Measurements from ENCODE around the gene TMF1.

The TMF1 gene, protein sequence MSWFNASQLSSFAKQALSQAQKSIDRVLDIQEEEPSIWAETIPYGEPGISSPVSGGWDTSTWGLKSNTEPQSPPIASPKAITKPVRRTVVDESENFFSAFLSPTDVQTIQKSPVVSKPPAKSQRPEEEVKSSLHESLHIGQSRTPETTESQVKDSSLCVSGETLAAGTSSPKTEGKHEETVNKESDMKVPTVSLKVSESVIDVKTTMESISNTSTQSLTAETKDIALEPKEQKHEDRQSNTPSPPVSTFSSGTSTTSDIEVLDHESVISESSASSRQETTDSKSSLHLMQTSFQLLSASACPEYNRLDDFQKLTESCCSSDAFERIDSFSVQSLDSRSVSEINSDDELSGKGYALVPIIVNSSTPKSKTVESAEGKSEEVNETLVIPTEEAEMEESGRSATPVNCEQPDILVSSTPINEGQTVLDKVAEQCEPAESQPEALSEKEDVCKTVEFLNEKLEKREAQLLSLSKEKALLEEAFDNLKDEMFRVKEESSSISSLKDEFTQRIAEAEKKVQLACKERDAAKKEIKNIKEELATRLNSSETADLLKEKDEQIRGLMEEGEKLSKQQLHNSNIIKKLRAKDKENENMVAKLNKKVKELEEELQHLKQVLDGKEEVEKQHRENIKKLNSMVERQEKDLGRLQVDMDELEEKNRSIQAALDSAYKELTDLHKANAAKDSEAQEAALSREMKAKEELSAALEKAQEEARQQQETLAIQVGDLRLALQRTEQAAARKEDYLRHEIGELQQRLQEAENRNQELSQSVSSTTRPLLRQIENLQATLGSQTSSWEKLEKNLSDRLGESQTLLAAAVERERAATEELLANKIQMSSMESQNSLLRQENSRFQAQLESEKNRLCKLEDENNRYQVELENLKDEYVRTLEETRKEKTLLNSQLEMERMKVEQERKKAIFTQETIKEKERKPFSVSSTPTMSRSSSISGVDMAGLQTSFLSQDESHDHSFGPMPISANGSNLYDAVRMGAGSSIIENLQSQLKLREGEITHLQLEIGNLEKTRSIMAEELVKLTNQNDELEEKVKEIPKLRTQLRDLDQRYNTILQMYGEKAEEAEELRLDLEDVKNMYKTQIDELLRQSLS

DNA sequence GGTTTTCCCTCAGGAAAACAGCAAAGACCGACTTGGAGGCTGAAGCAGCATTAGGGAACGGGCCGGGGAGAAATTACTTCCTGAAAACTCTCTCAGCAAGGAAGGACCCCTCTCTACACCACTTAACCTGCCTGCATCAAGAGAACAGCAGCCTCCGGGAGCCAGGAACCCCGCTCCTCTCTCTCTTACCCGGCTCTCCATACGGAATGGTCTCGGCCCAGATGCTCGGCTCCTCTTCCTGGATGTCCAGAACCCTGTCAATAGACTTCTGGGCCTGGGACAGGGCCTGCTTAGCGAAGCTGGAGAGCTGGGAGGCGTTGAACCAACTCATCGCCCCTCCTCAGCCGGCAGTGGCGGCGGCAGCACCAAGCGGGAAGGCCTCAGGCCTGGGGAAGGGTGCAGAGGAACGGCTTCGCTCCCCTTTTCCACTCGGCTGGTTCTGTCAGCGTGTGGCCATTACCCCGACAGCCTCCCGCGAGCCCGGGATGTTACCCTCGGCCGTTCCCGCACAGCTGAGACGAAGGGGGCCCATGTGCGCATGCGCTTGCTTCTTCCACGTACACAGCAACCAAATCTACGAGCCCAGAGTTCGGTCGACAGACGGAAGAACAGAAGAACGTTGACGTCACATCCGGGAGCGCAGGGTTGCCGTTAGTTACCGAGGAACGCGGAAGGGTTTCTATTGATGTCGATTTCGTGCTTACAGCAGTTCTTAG lies at the start of gene TMF1:
Gene TMF1 (minus strand): TSS at position 578 of the 716 bp plus-strand sequence. CDS start 247 bp downstream, at position 331.
- peak; percentile 96 for DNase-seq (ENCODE audit: low spot score)

DNA sequence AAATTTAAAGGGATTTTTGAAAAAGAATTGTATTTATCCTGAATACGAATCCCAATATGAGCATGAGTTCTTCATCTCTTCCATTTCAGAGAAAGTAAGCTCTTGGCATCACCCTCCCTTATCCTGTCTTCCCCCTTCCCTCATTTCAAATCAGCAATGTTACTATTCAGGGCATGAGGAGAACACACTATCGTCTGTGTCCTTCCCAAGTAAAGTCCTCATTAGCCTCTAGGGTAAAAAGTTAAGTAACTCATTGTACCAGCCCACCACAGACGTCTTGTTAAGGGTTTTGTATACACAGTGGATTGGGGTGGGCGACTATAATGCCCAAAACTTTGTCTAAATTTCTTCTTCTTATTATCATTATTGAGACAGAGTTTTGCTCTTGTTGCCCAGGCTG lies 47.4 kb upstream of the TMF1 start:
- no peak for DNase-seq (ENCODE audit: low spot score)

DNA sequence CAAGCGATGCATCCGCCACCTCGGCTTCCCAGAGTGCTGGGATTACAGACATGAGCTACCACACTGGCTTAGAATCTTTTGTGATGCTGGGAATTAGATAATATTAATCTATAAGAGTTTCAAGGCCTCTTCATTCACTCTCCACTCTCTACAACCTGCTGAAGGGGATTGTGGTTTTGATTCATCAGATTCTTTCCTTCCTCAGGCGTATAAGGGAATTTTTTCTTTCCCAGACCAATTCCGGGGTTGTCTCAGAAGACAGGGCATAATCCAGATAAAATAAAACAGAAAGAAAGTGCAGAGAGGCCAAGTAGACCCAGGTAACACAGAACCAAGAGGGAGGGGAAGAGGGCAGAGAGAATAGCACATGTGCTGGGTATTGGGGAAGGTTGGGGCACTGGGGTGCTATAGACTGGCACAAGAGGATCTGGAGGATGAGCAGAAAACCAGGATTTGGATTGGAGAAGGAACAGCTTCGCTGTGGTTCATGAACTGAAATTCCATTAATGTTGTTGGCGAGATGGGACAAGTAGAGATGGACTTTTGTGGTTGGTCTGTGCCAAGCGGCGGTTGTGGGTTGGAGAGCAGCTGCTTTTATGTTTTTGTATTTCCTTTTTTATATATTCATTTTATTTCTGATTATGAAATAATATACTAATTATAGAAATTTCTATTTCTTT lies 45.4 kb upstream of the TMF1 start:
- no peak for DNase-seq (ENCODE audit: low spot score)

DNA sequence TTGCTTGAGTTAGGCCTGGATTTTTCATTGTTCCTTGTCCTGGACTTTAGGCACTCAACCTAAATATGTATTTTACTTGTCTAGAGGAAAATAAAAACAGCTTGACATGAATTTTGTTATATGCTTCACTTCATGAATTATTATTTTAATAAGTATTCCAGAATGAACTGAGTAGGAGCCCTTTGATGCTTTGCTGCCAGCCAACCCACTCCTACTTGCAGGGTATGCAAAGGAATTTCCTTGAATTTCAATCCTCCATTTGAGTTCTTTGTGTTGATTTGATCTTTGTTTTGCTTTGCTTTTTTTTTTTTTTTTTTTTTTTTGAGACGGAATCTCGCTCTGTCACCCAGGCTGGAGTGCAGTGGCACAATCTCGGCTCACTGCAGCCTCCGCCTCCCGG lies 44.2 kb upstream of the TMF1 start:
- DNase-seq (ENCODE audit: low spot score): no peak

DNA sequence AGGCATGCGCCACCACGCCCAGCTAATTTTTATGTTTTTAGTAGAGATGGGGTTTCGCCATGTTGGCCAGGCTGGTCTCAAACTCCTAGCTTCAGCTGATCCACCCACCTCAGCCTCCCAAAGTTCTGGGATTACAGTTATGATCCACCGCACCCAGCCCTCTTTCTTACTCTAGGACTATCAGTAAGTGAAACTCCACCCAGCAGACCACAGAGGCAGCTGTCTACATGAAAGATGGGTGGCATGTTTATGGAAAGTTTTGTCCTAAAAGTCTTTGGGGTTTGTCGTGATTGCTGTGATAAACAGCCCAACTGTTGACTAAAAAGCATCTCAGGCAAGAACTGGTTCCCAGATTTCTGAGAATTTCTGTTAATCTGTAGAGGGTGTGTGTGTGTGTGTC lies 43.5 kb upstream of the TMF1 start:
- no peak for DNase-seq (ENCODE audit: low spot score)

DNA sequence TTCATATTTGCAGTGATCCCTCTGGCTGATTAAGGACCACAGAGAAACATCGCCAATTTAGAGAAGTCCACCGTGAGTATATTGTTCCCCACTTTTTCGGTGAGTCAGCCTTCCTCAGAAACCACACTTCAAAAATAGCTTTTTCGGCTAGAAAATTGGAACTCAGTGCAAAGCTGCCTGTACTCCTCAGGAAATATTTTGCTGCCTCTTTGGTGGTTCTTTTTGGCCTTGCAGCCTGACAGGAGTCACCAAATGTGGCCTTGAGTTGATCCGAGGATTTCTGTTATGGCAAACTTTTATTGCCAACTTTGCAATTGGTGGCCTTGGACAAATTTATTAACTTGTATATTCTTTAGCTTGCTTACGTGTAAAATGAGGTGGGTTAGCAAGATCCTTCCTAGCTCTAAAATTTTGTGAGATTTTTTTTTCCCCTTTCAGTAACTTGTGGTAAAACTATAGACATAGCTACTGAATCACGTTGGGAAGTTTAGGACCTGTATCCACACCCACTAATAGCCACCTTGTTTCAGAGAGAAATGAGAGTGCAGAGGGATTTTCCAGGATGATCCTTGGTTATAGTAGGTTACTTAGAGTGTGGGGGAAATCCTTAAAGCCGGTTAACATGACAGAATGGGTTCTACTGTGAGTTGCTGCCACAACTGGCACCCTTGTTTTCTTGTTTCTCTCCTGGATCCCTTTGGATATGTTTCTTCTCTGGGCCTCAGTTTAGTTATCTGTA lies 42.5 kb upstream of the TMF1 start:
- DNase-seq (ENCODE audit: low spot score): peak; percentile 27

DNA sequence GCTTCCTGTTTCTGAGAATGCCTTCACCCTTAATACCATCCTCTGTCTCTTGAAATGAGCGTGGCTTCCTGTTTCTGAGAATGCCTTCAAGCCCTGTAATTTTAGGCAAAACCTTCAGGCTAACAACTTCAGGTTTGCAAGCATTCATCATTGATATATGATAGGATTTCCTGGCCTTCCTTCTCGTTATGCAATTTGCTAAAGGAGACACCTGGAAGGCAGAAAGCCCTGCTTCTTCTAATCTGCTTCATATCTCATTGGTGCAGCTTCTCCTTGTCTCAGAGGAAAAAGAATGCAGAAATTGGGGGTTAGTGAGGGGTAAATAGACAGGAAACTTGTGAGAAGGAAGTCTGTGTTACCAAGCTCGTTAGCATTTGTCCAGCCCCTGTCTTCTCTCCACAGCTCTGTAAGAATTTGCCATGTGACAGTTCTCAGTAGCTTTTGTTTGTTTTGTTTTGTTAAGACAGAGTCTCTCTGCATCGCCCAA lies 39.9 kb upstream of the TMF1 start:
- DNase-seq (ENCODE audit: low spot score): no peak

DNA sequence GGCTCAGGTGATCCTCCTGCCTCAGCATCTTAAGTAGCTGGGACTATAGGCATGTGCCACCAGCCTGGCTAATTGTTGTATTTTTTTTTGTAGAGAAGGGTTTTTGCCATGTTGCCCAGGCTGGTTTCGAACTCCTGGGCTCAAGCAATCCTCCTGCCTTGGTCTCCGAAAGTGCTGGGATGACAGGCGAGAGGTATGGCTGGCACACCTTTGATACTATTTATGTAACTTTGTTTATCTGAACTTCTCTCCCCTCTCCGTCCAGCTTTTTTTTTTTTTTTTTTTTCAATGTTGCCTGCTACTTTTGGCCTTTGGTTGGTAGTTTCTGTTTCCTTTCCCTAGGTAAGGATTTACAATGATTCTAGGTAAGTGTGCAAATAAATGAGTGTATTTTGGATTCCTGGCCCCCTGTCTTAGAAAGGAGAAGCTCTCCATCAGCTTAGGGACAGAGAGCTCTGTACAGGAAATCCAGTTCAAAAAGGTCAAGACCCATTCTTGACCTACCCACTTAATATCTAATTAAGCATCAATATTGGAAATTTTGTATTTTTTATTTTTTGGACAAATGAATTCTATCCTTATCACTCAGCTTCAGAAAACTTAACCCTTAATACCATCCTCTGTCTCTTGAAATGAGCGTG lies 39.4 kb upstream of the TMF1 start:
- DNase-seq (ENCODE audit: low spot score): no peak

DNA sequence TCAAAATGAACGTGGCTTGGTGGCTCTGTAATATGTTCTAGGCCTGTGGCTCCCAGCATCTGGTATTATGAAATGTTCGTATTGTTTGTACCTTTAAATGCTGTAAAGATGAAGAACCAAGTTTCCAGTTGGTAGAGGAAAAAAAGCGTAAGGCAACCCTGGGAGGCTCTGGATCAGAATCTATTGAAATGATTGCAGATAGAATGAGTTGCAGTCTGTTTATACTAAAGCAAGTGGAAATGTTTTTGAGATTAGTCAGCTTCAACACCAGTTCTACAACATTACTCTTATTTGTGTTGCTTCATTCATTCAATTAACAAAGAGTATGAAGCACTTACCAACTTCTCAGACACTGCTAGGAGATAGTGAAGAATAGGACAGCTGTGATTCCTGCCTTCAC lies 37.9 kb upstream of the TMF1 start:
- peak; percentile 47 for DNase-seq (ENCODE audit: low spot score)

DNA sequence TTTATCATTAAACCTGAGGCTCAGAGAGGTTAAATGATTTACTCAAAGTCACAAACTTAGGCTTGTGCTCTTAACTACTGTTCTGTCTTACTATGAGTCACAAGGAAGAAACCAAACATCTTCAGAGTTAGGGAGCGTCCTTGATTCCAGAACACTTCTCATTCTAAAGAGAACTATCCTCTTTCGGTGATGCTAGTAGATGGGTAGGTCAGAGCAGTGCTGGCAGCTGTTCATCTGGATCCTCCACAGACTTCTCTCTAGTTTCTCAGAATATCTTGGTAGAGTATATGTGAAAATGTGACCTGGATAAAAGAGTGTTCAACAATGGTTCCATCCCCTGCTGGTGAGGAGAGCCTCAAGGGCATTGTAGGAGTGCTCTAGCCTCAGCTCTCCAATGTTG lies 35.9 kb upstream of the TMF1 start:
- DNase-seq (ENCODE audit: low spot score): no peak

DNA sequence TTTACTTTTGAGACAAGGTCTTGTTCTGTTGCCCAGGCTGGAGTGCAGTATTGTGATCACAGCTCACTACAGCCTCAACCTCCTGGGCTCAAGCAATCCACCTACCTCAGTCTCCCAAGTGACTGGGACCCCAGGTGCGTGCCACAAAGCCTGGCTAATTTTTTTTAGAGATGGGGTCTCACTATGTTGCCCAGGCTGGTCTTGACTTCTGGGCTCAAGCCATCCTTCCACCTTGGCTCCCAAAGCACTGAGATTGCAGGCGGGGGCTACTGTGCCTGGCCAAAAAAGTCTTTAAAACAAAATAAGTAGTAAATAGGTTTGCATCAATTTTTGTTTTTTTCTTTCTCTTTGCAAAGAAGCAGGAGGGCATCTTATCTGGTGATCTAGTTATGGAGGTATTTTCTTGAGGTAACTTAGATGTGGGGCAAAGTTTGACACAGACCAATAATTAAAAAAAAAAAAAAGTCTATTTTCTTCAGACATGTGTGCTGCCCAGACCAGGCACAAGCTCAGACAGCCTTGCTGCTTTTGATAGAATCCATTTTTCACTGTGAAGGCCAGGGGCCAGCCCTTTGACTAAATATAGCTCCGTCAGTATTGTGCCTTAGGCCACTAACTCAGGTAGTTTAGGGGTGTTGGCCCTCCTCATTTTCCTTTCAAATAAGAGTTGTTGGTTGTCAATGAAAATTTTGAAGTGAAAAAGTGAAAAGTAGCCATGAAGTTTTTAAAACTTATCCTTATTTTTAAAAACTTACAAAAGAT lies 35.1 kb upstream of the TMF1 start:
- no peak for DNase-seq (ENCODE audit: low spot score)

DNA sequence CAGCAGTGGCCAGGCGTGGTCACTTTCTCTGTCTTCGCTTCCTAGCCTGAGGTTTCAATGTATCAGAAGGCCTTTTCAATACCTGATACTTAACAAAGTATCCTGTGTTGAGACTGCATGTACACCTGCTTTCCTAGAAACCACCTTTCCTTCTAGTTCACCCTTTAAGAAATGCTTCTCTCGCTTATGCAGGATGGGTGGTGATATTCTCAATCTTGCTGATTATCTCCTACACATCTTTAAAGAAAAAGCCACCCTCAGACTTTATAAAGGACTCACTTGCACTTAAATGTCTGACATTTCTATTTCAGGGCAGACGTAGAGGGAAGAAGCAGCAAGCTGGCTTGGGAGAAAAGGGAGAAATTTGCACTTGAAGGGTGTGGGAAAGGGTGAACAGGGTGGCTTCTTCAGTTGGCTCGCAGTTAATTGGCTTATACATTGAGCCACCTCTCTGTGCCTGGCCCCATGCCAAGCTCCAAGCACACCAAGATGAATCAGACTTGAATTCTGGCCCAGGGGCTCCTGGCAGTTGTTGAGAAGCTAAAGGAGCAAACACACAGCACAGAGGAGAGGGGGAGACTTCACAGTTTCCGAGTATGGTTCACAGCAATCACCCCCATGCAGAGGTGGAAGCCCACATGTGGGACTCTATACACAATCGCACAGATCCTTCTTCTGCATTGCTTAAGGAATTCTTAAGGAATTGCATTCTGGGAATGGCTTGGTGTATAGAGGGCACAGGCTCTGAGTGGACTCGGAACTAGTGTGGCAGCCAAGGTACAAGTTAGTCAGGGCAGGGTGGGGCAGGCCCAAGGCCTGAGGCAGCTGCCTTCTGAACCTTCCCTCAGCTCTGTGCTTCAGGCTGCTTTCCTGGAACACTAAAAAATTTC lies 33.9 kb upstream of the TMF1 start:
- DNase-seq (ENCODE audit: low spot score): peak; percentile 54

DNA sequence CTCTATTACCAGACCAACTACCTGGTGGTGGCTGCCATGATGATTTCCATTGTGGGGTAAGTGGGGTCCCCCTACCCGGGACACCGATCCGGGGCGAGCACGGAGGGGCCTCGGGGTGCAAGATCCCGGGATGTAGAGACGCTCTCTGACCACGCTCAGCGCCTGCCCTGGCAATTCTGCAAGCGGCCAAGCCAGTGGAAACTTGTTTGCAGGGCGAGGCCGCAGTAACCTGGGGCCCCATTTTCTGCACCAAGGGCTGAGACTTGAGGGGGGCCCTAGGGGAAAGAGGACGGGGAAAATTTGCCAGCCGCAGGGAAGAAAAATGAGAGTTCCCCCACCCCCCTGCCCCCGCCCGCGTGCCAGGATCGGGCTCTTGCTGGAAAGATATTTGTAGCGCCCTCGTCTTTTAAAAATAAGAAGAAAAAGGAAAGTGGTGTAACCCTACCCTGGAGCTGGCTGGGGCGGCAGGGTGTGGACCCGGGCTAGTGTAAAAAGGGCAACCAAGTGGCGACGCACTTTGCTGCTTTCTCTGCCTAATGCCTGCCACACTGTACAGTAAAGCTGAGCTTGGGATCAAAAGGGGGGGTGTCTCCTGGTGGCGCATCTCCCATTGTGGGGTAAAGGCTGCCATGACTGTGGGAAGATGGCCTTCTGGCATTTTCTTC lies 33.2 kb upstream of the TMF1 start:
- no peak for DNase-seq (ENCODE audit: low spot score)

DNA sequence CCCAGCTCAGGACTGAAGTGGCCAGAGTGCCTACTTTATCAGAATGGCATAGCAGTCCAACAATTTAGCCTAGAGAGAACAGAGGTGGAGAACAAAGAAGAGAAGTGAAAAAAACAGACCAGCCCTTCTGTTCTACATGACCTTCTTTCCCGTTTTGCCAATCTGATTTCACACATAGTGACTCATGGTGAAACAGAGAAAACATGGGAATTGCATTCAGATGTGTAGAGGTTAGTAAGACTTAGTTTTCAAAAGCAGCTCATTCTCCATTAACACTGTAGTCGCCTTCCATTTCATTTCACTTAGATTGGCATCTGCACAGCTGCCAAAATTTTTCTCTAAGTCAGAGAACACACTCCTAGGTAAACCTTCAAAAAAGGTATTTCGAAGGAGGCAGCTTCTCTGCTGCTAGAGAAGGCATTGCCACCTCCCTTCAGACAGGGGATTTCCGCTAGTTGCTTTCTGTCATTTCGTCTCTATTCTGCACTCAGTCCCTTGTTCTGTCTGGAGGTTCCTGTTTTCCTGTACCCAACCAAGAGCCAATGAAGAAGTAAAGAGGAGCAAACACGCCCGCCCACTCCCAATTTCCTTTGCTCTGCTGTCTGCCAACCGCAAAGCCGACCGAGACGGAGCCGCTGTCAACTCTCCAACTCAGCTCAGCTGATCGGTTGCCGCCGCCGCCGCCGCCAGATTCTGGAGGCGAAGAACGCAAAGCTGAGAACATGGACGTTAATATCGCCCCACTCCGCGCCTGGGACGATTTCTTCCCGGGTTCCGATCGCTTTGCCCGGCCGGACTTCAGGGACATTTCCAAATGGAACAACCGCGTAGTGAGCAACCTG lies 32.4 kb upstream of the TMF1 start, which contains the start of gene ARL6IP5:
Gene ARL6IP5 (plus strand): TSS at position 612 of the 842 bp plus-strand sequence. CDS start 111 bp downstream, at position 723.
- peak; percentile 75 for DNase-seq (ENCODE audit: low spot score)

DNA sequence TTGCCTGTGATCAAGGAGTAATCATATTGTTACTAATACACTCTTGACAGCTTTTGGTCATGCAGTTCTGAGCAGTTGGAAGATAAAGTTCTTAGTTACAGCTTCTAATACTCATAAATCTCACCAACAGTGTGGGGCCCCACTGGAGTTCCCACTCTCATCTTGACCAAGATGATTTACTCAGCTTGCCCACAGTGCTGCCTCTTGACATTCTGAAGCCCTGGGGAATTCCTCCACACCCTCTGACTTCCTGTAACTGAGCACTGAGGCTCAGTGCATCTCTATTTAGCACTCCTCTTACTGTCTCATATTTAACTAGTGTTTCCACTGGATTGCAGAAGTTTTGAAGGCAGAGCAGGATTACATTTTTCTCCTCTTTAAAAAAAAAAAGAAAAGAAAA lies 30.7 kb upstream of the TMF1 start:
- no peak for DNase-seq (ENCODE audit: low spot score)

DNA sequence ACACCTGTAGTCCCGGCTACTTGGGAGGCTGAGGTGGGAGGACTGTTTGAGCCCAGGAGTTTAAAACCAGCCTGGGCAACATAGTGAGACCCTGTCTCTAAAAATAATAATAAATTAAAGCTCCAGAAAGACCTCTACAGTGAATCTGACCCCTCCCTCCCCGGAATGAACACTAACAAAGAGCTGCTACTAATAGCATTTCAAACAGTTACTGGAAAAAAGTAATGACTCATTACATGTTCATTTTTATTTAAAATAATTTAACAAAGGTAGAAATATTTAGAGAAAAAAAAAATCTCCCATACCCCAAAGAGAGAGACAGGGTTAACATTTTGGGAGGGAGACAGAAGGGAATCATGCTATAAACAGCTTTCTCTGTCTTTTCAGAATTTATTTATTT lies 30.2 kb upstream of the TMF1 start:
- DNase-seq (ENCODE audit: low spot score): no peak

Data from AG08396 (cell line).